Right lobe of liver (tissue), 4 donors: ENCODE results near the gene RALGAPB.

ENCODE experiments used
- POLR2A ChIP-seq: fragments of 450-650 bp; IDR thresholded peaks from one replicate; pipeline ENCODE4 v1.6.1; 2017; ENCODE audit warnings: antibody characterized with exemption, mild to moderate bottlenecking
- TF ChIP-seq, protein P1 (sequence below), 4 donors: fragments of 200-600 bp in 3 of 4; fragments of 450-650 bp in 1 of 4; IDR thresholded peaks; one replicate each; pipeline versions ENCODE4 v1.5.1 to v1.8.0; 2016 to 2022; ENCODE audit warnings: antibody characterized with exemption in 4 of 4, mild to moderate bottlenecking in 2 of 4
- donor health status: DM: no; HTN: no; CAD: no.
- donor health status: DM: no; HTN: no; CAD: no.
- donor health status: DM: no; HTN: yes; CAD: no.

DNA sequence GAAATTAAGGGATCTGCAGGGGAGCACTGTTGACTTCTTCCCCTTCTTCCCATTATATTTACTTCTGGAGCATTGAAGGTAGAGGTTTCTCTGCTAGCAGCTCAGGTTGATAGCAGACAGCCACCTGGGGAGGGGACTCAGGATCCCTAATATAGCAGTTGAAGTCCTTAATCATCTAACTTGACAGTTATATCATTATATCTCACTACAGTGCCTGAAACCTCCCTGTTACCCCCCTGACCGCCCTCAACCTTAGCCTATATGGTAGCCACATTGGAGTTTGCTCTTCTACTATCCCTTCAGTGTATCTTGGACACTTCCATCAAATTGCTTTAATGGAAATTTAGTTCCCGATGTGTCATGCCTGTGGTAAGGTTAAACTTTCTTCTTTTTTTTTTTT, 7.0 kb downstream of the RALGAPB start:
- TF ChIP-seq POLR2A, result no peak
- TF ChIP-seq, protein P1, sequence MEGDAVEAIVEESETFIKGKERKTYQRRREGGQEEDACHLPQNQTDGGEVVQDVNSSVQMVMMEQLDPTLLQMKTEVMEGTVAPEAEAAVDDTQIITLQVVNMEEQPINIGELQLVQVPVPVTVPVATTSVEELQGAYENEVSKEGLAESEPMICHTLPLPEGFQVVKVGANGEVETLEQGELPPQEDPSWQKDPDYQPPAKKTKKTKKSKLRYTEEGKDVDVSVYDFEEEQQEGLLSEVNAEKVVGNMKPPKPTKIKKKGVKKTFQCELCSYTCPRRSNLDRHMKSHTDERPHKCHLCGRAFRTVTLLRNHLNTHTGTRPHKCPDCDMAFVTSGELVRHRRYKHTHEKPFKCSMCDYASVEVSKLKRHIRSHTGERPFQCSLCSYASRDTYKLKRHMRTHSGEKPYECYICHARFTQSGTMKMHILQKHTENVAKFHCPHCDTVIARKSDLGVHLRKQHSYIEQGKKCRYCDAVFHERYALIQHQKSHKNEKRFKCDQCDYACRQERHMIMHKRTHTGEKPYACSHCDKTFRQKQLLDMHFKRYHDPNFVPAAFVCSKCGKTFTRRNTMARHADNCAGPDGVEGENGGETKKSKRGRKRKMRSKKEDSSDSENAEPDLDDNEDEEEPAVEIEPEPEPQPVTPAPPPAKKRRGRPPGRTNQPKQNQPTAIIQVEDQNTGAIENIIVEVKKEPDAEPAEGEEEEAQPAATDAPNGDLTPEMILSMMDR (IDR thresholded peaks at IDR 0.05), result no peak
